DOHH2 (cell line): ENCODE results near the gene IL17RA.

Experiments
- CTCF ChIP-seq: fragments of 200-600 bp; sonication (generic); IDR thresholded peaks from one replicate; pipeline ENCODE4 v1.5.1; 2014; ENCODE audit warnings: antibody characterized with exemption, mild to moderate bottlenecking, low read depth, low read length; ENCODE audit not compliant: poor library complexity, severe bottlenecking
- EZH2phosphoT487 ChIP-seq: fragments of 200-600 bp; sonication (generic); IDR thresholded peaks from 2 replicates; pipeline ENCODE4 v1.6.1; 2017; ENCODE audit warnings: borderline replicate concordance, mild to moderate bottlenecking, antibody characterized with exemption, low read length, moderate library complexity, mixed read lengths

- TF ChIP-seq CTCF, result no peak
- no peak for TF ChIP-seq EZH2phosphoT487
Observed at GRCh38 chr22:17117400-17117799, 32.6 kb downstream of the IL17RA start.
